ENCODE data around the gene PNPLA2. TPM values are rescaled to one million over a fixed set of nuclear protein-coding genes. Genes with fewer than 3 reads are reported as not detected.

Gene PNPLA2
- polyA plus RNA-seq, 3 donors: 32.7 to 45.4 (median 38.1) TPM

DNA sequence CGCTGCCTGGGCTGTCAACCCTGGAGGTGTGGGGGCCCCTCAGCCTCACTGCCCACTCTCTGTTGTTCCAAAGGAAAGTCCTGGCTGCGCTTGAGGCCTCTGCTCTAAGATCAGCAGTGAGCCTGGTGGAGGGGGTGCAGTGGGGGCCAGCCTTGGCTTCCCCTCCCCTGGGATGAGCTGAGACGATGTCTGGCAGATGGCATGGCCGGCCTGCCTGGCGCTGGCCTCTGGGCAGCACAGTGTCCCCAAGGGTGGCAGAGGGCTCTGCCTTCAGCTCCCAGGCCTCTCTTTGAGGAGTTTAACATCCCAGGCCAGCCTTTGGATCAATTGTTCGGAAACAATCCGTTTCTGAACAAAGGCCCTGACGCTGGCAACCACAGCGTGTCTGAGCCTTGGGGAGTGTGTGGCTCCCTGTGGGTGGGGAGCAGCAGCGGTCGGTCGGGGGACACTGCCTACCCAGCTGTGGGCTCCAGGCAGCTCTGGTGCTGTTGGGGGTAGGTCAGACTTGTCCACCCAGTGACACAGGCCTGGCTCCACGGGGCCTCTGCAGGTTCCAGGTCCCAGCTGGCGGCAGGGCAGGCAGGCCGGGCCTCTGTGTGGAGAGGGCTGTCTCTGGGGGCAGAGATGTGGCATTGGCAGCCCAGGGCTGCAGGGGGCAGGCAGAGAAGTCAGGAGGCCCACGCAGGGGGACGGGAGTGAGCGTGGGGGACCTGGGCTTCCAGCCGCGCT, 36.1 kb downstream of the PNPLA2 start:
- DNase-seq (ENCODE audit: low read depth in 3 of 3, low spot score in 2 of 3): no peak

DNA sequence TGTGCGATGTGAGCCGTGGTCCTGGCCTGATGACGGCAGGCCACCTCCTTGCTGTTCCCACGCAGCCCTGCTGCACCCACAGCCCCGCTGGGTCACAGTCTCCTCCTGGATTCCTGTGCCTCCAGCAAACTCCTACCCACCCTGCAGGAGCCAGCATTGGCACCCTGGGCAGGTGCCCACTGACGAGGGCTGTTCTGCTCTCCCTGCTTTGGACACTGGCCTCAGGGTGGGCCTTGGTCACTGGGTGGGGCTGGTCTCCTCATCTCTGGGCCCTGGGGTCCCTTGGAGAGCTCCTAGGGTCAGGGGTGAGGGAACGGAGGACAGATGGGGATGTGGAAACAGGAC, 36.6 kb downstream of the PNPLA2 start:
- no peak for DNase-seq (ENCODE audit: low read depth in 3 of 3, low spot score in 2 of 3)

DNA sequence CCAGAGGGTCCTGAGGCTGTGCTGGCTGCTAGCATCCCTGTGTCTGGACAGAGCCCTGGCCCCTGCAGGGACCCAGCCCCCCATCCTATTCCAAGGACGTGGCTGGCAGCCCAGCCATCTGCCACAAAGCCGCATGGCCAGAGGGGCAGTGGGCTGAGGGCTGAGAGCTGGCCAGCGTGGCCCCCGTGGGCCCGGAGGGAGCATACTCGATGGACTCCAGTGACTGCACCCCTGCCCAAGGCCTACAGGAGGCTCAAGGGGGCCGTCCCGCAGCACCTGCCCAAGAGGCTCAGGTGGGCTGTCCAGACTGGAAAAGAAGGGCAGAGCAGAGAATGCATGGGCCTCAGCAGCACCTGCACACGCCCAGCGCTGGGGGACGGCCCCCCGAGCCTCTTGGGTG, 37.1 kb downstream of the PNPLA2 start:
- no peak for DNase-seq (ENCODE audit: low read depth in 3 of 3, low spot score in 2 of 3)

GRCh38 chr11:856397-856796, 37.7 kb downstream of the PNPLA2 start:
- no peak for DNase-seq (ENCODE audit: low read depth in 3 of 3, low spot score in 2 of 3)

GRCh38 chr11:858053-858761, 39.5 kb downstream of the PNPLA2 start:
- no peak for DNase-seq (ENCODE audit: low read depth in 3 of 3, low spot score in 2 of 3)

GRCh38 chr11:858762-859339, 40.1 kb downstream of the PNPLA2 start:
- DNase-seq (ENCODE audit: low read depth in 3 of 3, low spot score in 2 of 3): no peak

GRCh38 chr11:859394-860131, 40.8 kb downstream of the PNPLA2 start:
- DNase-seq (ENCODE audit: low read depth in 3 of 3, low spot score in 2 of 3): no peak

DNA sequence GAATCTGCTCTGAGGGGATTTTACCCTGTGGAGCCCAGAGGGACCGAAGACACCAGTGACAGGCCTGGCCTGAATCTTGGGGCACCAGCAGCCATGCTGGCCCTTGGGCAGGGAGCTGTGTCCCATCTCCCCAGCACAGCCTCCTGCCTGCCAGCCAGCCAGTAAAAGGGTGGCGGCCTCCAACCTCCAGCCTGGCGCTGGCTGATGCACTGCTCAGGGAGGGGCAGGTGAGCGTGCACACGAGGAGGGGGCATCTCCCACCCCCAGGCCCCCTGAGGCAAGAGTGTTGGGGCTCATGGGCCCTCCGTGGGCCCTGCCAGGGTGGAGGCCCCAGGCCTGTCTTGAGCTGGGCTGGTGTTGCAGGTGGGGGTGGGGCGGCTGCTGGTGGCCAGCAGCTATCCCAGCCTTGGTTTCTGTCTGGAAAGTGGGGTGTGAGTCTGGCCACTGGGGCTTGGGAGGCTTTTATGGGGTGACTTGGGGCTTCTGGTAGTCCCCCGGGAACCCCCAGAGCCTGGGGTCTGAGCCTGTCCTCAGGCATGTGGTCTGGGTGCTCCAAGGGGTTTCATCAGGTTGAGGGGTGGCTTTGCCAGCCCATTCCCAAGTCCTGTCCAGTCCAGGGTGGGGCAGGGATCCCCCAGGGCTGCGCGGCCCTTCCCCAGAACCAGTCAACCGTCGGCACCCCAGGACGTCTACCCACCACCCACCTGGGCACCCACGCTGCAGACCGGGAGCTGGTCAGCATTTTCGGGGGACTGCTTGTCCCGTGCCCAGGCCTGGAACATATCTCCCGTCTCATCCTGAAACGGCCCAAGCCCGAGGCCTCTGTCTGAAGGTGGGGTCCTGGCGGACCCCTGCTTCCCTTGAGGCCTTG, 41.8 kb downstream of the PNPLA2 start:
- no peak for DNase-seq (ENCODE audit: low read depth in 3 of 3, low spot score in 2 of 3)

GRCh38 chr11:861105-861479, 42.4 kb downstream of the PNPLA2 start:
- no peak for DNase-seq (ENCODE audit: low read depth in 3 of 3, low spot score in 2 of 3)

DNA sequence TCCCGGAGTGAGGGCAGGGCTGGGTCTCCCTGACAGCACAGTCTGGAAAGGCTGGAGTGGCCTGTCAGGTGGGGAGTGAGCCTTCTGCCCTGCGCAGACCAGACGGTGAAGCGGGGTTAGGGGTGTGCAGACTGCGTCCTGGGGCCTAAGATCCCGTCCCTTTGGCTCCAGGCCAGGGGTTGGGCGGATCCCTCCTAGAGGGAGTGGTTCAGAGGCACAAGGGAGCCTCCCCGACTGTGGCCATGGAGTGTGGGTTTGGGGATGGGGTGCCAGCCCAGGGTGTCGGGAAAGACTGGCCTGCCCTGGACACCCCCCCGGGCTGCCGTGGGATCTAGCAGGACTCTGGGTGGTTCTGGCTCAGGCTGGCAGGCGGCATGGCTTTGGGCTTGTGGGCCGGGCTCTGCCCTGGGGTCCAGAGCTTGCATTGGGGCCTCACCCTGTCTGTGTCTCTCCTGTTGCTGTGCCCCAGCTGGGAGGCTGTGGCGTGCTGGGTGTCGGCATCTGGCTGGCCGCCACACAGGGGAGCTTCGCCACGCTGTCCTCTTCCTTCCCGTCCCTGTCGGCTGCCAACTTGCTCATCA, 43.5 kb downstream of the PNPLA2 start:
- no peak for DNase-seq (ENCODE audit: low read depth in 3 of 3, low spot score in 2 of 3)

DNA sequence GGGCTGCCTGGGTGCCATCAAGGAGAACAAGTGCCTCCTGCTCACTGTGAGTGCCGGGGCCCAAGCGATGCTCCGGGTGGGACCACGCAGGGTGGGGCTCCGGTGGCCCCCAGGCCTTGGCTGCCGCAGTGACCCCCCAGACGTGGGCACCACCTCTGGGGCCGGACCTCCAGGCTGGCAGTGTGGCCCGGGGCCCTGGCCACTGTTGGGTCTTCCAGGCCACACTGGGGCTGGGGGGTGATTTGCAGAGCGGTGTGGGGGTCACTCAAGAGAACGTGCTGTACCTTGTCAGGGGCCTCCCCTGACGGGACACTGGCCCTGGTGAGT, 43.9 kb downstream of the PNPLA2 start:
- no peak for DNase-seq (ENCODE audit: low read depth in 3 of 3, low spot score in 2 of 3)

DNA sequence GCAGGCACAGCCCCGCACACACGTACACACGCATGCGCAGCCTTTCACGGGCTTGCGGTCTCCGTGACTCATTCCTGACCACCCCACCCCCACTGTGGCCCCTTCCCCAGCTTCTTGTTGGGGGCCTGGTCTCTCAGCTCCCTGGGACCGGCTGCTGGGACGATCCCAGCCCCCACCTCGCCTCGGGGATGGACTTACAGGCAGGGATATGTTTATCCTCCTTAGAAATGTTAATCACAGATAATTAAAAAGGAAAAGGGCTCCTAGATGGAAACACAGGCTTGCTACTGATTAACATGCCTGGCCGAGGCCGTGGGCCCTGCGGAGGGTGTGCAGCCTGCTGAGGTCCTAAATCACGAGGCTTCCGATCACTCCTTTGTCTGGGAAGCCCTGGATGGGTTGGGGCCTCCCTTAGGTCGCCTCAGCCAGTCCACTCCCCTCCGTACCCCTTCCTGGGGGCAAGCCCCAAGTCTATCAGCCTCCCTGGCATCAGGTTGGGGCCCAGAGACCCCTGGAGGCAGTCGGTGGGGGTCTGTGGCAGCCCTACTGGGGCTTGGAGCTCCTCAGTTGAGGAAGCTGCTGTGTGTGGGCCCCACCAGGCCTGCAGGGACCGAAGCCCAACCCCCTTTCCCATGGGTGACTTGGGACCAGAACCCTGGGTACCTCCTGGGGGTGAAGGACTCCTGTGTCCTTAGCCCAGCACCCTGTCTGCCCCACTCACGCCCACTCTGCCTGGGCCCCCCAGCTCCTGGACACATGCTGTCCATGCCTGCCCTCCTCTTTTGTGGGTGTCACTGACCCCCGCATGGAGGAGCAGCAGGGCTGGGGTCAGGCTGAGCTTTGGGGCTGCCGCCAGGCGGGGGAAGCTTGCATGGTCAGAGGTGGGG, 44.6 kb downstream of the PNPLA2 start:
- DNase-seq (ENCODE audit: low read depth in 3 of 3, low spot score in 2 of 3): no peak

- no peak for DNase-seq (ENCODE audit: low read depth in 3 of 3, low spot score in 2 of 3)
Measured at GRCh38 chr11:863910-864827, 45.5 kb downstream of the PNPLA2 start.

GRCh38 chr11:864898-865297, 46.2 kb downstream of the PNPLA2 start:
- DNase-seq (ENCODE audit: low read depth in 3 of 3, low spot score in 2 of 3): no peak

DNA sequence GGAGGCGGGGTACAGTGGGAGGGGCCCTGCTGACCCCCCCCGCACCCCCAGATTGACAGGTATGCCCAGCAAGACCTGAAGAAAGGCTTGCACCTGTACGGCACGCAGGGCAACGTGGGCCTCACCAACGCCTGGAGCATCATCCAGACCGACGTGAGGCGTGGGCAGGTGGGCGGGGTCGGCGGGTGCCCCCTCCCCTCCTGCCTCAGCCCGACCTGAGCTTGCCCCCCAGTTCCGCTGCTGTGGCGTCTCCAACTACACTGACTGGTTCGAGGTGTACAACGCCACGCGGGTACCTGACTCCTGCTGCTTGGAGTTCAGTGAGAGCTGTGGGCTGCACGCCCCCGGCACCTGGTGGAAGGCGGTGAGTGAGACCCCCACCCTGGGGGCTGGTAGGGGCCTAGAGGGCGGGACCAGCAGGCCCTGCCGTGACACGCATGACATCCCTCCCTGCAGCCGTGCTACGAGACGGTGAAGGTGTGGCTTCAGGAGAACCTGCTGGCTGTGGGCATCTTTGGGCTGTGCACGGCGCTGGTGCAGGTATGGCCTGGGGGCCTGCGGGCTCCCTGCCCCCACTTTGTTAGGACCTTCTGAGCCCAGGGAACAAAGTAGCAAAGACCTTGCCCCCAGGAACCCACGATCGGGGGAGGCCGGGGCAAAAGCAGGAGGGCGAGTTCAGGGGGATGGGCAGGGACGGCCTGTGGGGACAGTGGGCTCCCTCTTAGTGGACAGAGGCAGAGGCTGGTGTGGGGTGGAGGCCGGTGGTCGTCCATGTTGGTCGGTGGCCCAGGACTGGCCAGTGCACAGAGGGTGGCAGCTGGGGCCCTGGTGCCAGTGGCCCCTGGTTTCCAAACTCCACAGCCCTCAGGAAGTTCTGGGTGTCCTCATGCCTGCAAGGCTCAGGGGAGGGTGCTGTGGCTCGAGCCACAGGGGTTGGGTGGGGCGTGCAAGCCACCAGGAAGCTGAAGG, 47.0 kb downstream of the PNPLA2 start:
- no peak for DNase-seq (ENCODE audit: low read depth in 3 of 3, low spot score in 2 of 3)

DNA sequence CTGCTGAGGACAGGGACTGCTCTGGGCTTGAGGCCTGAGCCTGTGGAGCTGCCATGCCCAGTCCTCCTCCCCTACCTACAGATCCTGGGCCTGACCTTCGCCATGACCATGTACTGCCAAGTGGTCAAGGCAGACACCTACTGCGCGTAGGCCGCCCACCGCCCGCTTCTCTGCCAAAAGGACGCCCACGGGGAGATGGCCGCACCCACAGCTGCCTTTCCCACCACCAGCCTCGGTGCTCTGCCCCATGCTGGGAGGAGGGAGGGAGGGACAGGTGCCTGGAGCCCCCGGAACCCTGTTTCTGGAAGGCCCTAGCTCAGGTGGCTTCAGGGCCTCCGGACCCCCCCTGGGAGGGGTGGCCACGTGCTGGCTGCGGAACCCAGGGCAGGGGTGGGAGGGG, 47.8 kb downstream of the PNPLA2 start:
- no peak for DNase-seq (ENCODE audit: low read depth in 3 of 3, low spot score in 2 of 3)

DNA sequence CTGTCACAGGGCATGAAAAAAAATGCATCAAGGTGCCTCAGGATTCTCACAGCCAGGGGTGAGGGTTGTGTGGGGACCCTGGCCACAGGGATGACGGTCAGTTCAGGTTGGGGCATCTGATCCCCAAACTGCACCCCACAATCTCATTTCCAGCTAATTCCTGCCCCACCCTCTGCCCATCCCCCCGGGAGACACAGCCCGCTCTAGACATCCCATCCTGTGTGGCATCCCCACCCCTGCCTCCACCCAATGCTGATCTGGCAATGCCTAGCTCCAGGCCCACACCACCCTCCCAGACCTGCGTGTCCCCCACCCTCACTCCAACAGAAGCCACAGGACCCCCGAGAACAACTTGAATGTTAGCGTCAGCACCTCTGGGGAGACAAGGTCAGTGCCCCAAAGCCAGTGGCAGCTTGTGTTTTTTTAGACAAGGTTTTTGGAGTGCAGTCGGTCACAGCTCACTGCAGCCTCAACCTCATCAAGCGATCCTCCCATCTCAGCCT, 49.2 kb downstream of the PNPLA2 start:
- no peak for DNase-seq (ENCODE audit: low read depth in 3 of 3, low spot score in 2 of 3)

Data from right renal cortex interstitium (tissue), 3 donors.